A549 (cell line): ENCODE measurements around the gene ADAM30. TPM values are rescaled to one million over a fixed set of nuclear protein-coding genes. Genes with fewer than 3 reads are reported as not detected.
A peak's percentile ranks its signal among the peaks of the same experiment; 100 is the strongest.

Experiments used
- ATAC-seq, 2 experiments: fragments of 200-7000 bp in 1 of 2; fragments of >200 bp in 1 of 2; cut with Nextera tagmentation in 1 of 2; cut with Tn5 transposase in 1 of 2; 3 replicates each; pipeline versions ENCODE4 v1.8.0 to v1.9.1; 2018 to 2020; ENCODE audit warnings: mild to moderate bottlenecking in 1 of 2, moderate library complexity in 1 of 2
- CTCF ChIA-PET: fragments of 300-600 bp; sonication (Branson Sonifier 250); formaldehyde crosslinking; extraction: SDS; loops from one replicate; lab custom pipeline; 2021; ENCODE audit warnings: antibody characterized with exemption, inconsistent platforms; lab: Yijun Ruan, JAX
- POLR2A ChIA-PET: fragments of 350-600 bp; formaldehyde crosslinking; extraction: SDS; loops from one replicate; lab custom pipeline; 2021; ENCODE audit warnings: antibody characterized with exemption, inconsistent platforms; lab: Yijun Ruan, JAX
- DNase-seq, 2 experiments: peaks; one replicate each; pipeline versions ENCODE4 v3.0.0 to v3.0.0-alpha.2; 2011 to 2016; ENCODE audit warnings: low read depth in 1 of 2, low spot score in 1 of 2
- FAIRE-seq: peaks from 2 replicates; lab custom pipeline; 2011; peaks lifted over from hg19 to GRCh38; lab: Jason Lieb, UNC
- H3K27ac ChIP-seq, 2 experiments: fragments of >200 bp; sonication (Bioruptor Twin); formaldehyde crosslinking; 3 replicates each; pipeline ENCODE4 v1.5.1; 2016 to 2017
- H3K4me1 ChIP-seq: fragments of >200 bp; sonication (Bioruptor Twin); formaldehyde crosslinking; 3 replicates; pipeline ENCODE4 v1.6.1; 2016
- H3K4me2 ChIP-seq: fragments of >200 bp; sonication (Bioruptor Twin); formaldehyde crosslinking; 3 replicates; pipeline ENCODE4 v1.6.1; 2016
- H3K4me3 ChIP-seq: fragments of >200 bp; sonication (Bioruptor Twin); formaldehyde crosslinking; 3 replicates; pipeline ENCODE4 v1.5.1; 2016
- H3K9me3 ChIP-seq: fragments of >200 bp; sonication (Bioruptor Twin); formaldehyde crosslinking; 3 replicates; pipeline ENCODE4 v1.6.1; 2016
- CBX2 ChIP-seq: fragments of 200-600 bp; sonication (generic); IDR thresholded peaks from 2 replicates; pipeline ENCODE4 v1.6.1; 2016; ENCODE audit warnings: low read depth, mild to moderate bottlenecking, borderline replicate concordance
- CBX8 ChIP-seq: fragments of 200-600 bp; sonication (generic); IDR thresholded peaks from 2 replicates; pipeline ENCODE4 v1.6.1; 2016
- CHD4 ChIP-seq: fragments of 200-600 bp; sonication (generic); IDR thresholded peaks from 2 replicates; pipeline ENCODE4 v1.6.1; 2016; ENCODE audit warnings: antibody characterized with exemption, mild to moderate bottlenecking, borderline replicate concordance
- EHMT2 ChIP-seq: fragments of 200-600 bp; sonication (generic); IDR thresholded peaks from 2 replicates; pipeline ENCODE4 v1.6.1; 2016; ENCODE audit warnings: antibody characterized with exemption, low read depth, mild to moderate bottlenecking, moderate library complexity
- HOXA7 ChIP-seq: fragments of 250-450 bp; sonication (Bioruptor Pico); IDR thresholded peaks from 2 replicates; pipeline ENCODE4 v1.5.0; 2020; ENCODE audit warnings: mild to moderate bottlenecking, moderate library complexity
- MAFK ChIP-seq: fragments of 450-650 bp; IDR thresholded peaks from 2 replicates; pipeline ENCODE4 v1.6.1; 2014; ENCODE audit not compliant: partially characterized antibody
- MAX ChIP-seq: IDR thresholded peaks from 2 replicates; pipeline ENCODE4 v1.6.1; 2012
- PBX3 ChIP-seq: IDR thresholded peaks from 2 replicates; pipeline ENCODE4 v1.6.1; 2012
- RFX5 ChIP-seq: fragments of 450-650 bp; IDR thresholded peaks from 2 replicates; pipeline ENCODE4 v1.7.1; 2014; ENCODE audit warnings: antibody characterized with exemption, mild to moderate bottlenecking, moderate library complexity
- TP53 ChIP-seq: fragments of 250-450 bp; sonication (Bioruptor Pico); IDR thresholded peaks from 2 replicates; pipeline ENCODE4 v1.5.0; 2021; ENCODE audit warnings: mild to moderate bottlenecking, moderate library complexity
- ZC3H11A ChIP-seq: fragments of 450-650 bp; IDR thresholded peaks from 2 replicates; pipeline ENCODE4 v1.6.1; 2014; ENCODE audit warnings: antibody characterized with exemption, mild to moderate bottlenecking
- ZNF302 ChIP-seq: fragments of 250-450 bp; sonication (Bioruptor Pico); IDR thresholded peaks from 2 replicates; pipeline ENCODE4 v1.9.0; 2021; ENCODE audit warnings: inconsistent platforms, mild to moderate bottlenecking, moderate library complexity
- WGBS: methylation state at CpG from one replicate; pipeline ENCODE4 v1.1.6; 2017; ENCODE audit errors: missing lambda C conversion rate; 5-methylcytosine and 5-hydroxymethylcytosine counted together
- polyA plus RNA-seq, 4 experiments: library from polyadenylated mRNA; depleted of rRNA in 3 of 4; stranded (reverse); fragments of >200 nt; fragmentation: RNase III in 1 of 4; extraction: RNeasy Plus Mini Kit Qiagen cat#74134 plus additional on column Dnase treatment in 1 of 4; gene quantifications; 2 replicates in 3 of 4; 3 replicates in 1 of 4; pipeline ENCODE4 v1.2.3, GENCODE V29; 2011 to 2017
- TF ChIP-seq, protein P1 (sequence below): fragments of 200-600 bp; sonication (generic); IDR thresholded peaks from 2 replicates; pipeline ENCODE4 v1.6.1; 2016; ENCODE audit warnings: antibody characterized with exemption, mild to moderate bottlenecking, moderate library complexity

The ADAM30 gene
- polyA plus RNA-seq, 2 of the 4 experiments (the other 2 are of a cell fraction) = not detected

DNA sequence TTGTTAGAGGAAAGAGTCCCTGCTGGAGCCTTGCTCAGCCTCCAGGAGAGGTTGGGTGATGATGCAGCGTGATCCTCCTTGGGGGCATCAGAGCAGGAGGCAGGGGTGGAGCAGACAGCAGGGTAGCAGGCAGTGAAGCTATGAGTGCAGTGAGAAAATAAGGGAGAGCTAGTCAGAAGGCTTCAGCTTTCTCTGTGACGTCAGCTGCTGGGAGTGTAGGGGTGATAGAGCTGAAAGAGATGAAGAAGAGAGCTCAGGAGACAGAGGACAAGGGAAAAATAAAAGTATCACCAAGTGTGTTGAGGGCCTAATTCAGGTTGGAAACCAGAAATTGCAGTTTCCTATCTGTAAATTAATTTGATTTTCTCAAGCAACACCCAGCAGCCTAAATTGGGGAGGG is 2.2 kb upstream of the ADAM30 start:
- no peak for TF ChIP-seq ZC3H11A
- no peak for TF ChIP-seq MAX
- TF ChIP-seq, all 56 proteins: peak for 0
- POLR2A ChIA-PET = no interaction called here
- no peak overlapping the region for H3K4me3 ChIP-seq
- H3K9me3 ChIP-seq = no peaks in the 10 kb centered on the region
- DNase-seq = no peak
- no peak for ATAC-seq
- WGBS = 57% methylated on average over 2 of the region's 2 CpGs
- H3K4me2 ChIP-seq = no peak overlapping the region
- CTCF ChIA-PET = interaction anchor here (1.1 to 1.6 kb wide), 2 partner anchors 13 to 51 kb away, joined by 3 to 4 read pairs; no protein-coding TSS in a partner anchor
- no peak for FAIRE-seq
- no peak overlapping the region for H3K27ac ChIP-seq
- H3K4me1 ChIP-seq = no peaks in the 10 kb centered on the region

- ChIA-PET CTCF (no interaction called here), POLR2A (no interaction called here)
- DNase-seq (no peak), FAIRE-seq (no peak), ATAC-seq (no peak)
- 38% methylated on average over 4 of the region's 4 CpGs for WGBS
- no peak for TF ChIP-seq HOXA7 (CRISPR knock-in tag)
- Histone ChIP-seq H3K4me1 (no peaks in the 10 kb centered on the region), H3K4me3 (no peak overlapping the region), H3K9me3 (no peaks in the 10 kb centered on the region), H3K4me2 (no peak overlapping the region), H3K27ac (no peak overlapping the region)
These were observed 1.2 kb downstream of the ADAM30 start for GRCh38 chr1:119895102-119895501.

GRCh38 chr1:119893827-119894700 is 2.3 kb downstream of the ADAM30 start:
- H3K4me1 ChIP-seq = no peaks in the 10 kb centered on the region
- DNase-seq = no peak
- no peak for ATAC-seq
- no peak overlapping the region for H3K4me2 ChIP-seq
- H3K4me3 ChIP-seq = no peak overlapping the region
- WGBS = 52% methylated on average over 10 of the region's 10 CpGs
- CTCF ChIA-PET = no interaction called here
- no peak for FAIRE-seq
- POLR2A ChIA-PET = no interaction called here
- TF ChIP-seq CBX2 (no peak), TP53 (CRISPR knock-in tag) (no peak), HOXA7 (CRISPR knock-in tag) (no peak), ZNF302 (CRISPR knock-in tag) (no peak), CBX8 (no peak)
- TF ChIP-seq, protein P1, sequence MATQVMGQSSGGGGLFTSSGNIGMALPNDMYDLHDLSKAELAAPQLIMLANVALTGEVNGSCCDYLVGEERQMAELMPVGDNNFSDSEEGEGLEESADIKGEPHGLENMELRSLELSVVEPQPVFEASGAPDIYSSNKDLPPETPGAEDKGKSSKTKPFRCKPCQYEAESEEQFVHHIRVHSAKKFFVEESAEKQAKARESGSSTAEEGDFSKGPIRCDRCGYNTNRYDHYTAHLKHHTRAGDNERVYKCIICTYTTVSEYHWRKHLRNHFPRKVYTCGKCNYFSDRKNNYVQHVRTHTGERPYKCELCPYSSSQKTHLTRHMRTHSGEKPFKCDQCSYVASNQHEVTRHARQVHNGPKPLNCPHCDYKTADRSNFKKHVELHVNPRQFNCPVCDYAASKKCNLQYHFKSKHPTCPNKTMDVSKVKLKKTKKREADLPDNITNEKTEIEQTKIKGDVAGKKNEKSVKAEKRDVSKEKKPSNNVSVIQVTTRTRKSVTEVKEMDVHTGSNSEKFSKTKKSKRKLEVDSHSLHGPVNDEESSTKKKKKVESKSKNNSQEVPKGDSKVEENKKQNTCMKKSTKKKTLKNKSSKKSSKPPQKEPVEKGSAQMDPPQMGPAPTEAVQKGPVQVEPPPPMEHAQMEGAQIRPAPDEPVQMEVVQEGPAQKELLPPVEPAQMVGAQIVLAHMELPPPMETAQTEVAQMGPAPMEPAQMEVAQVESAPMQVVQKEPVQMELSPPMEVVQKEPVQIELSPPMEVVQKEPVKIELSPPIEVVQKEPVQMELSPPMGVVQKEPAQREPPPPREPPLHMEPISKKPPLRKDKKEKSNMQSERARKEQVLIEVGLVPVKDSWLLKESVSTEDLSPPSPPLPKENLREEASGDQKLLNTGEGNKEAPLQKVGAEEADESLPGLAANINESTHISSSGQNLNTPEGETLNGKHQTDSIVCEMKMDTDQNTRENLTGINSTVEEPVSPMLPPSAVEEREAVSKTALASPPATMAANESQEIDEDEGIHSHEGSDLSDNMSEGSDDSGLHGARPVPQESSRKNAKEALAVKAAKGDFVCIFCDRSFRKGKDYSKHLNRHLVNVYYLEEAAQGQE = no peak
- no peaks in the 10 kb centered on the region for H3K9me3 ChIP-seq
- no peak overlapping the region for H3K27ac ChIP-seq

DNA sequence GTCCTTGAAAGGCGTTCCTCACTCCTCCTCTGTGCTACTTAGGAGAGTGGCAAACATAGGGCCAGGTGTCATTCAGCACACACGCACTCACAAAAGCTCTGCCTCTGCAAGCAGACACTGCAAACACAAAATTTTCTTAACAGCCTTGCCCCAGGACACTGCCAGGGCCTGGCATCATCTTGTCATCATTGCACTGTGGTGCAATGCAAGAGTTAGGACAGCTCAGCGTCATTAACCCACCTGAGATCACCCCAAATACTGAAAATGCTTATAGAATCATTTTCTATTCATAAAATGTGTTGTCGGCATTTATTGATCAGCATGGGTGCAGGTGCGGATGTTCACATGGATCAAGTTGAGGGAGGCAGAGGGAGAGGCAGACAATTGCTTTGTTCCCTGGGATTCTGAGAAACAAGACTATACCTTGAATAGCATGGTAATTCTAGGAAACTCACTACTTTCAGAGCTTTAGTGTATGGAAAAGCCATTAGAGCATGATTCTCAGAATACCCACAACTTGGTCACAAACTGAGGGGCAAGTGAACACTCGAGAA is 3.0 kb downstream of the ADAM30 start:
- no peak for FAIRE-seq
- CTCF ChIA-PET = no interaction called here
- POLR2A ChIA-PET = no interaction called here

More for the DNA sequence above, 3.0 kb downstream of the ADAM30 start:
- no peak for DNase-seq
- H3K4me2 ChIP-seq = no peak overlapping the region
- H3K27ac ChIP-seq = no peak overlapping the region
- no peak for ATAC-seq
- no peaks in the 10 kb centered on the region for H3K9me3 ChIP-seq
- no peak overlapping the region for H3K4me3 ChIP-seq
- H3K4me1 ChIP-seq = no peaks in the 10 kb centered on the region
- TF ChIP-seq PBX3 (no peak), MAFK (peak; percentile 58), RFX5 (no peak), EHMT2 (no peak), CHD4 (no peak)
- WGBS = 53% methylated on average over 6 of the region's 6 CpGs
